Muscle layer of colon (tissue), 2 donors: ENCODE results near the gene RC3H2.
"Not testable (repeated sequence)": the region's sequence is repeated elsewhere in the genome, so short reads cannot be mapped to it uniquely, and the experiment has no call there.

Source experiments
- H3K27ac ChIP-seq: one replicate; pipeline ENCODE4 v1.7.0; 2013; ENCODE audit warnings: low read depth, mild to moderate bottlenecking, low read length, moderate library complexity
- H3K27me3 ChIP-seq, 2 donors: one replicate each; pipeline ENCODE4 v1.7.0; 2013; ENCODE audit warnings: low read length in 2 of 2, mild to moderate bottlenecking in 2 of 2; ENCODE audit not compliant: insufficient read depth in 2 of 2, control insufficient read depth in 1 of 2
- H3K36me3 ChIP-seq: one replicate; pipeline ENCODE4 v1.7.0; 2013; ENCODE audit warnings: mild to moderate bottlenecking, low read length; ENCODE audit not compliant: insufficient read depth
- H3K4me1 ChIP-seq: one replicate; pipeline ENCODE4 v1.7.0; 2013; ENCODE audit warnings: mild to moderate bottlenecking, low read length; ENCODE audit not compliant: insufficient read depth
- H3K4me3 ChIP-seq, 2 donors: one replicate each; pipeline ENCODE4 v1.7.0; 2013; ENCODE audit warnings: low read length in 2 of 2, low read depth in 1 of 2, mild to moderate bottlenecking in 1 of 2, moderate library complexity in 1 of 2
- H3K9ac ChIP-seq: one replicate; pipeline ENCODE4 v1.7.0; 2013; ENCODE audit warnings: low read length
- H3K9me3 ChIP-seq: one replicate; pipeline ENCODE4 v1.7.0; 2013; ENCODE audit warnings: mild to moderate bottlenecking, low read length
- donor health status: abdominal sarcoma.
- donor health status: Adenocarcinoma of cecum.

Gene RC3H2

DNA sequence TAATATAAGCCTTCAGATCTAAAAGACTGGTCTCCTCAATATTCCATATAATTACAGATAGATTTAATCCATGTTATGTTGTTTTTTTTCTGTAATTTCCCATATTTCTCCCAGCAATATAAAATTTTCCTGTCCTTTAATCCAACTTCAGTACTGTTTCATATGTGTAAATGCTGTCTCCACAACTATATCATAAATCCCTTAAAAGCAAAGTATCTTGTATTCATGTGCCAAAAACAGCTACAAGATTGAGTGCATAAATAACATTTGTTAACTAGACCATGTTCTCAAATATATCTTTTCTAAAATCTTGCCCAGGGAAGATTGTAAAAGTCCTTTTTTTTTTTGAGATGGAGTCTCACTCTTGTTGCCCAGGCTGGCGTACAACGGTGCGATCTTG, 41.8 kb downstream of the RC3H2 start:
- Histone ChIP-seq H3K36me3 (peaks cover 11% of the 10 kb centered on the region), H3K9ac (no peak overlapping the region), H3K9me3 (no peaks in the 10 kb centered on the region), H3K4me3 (no peak overlapping the region), H3K27ac (no peak overlapping the region), H3K27me3 (no peaks in the 10 kb centered on the region), H3K4me1 (no peaks in the 10 kb centered on the region)

DNA sequence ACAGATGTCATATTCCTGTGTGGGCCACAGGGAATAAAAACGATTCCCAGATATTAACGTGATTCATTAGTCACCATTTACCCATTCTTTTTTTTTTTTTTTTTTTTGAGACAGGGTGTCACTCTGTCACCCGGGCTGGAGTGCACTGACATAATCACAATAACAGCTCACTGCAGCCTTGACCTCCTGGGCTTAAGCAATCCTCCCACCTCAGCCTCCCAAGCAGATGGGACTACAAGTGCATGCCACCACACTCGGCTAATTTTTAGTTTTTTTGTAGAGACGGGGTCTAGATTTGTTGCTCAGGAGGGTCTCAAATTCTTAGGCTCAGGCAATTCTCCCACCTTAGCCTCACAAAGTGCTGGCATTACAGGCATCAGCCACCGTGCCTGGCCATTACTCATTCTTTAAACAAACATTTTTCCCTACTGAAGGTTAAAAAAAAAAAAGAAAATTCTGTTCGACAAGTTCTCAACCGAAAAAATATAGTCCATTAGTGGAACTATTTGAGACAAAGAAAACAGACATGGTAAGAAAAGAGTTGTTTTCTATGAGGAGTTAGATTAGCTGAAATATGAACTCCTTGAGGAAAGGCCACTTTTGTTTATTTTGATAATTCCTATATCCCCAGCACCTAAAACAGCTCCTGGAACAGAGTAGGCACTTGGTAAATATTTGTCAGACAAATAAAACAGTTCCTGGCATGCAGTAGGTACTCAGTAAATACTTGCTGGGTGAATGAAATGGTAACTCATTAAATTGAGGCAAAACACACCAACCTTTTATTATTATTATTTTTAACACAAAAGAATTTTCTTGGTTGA, 44.6 kb downstream of the RC3H2 start:
- no peak overlapping the region for H3K9ac ChIP-seq
- H3K4me3 ChIP-seq = no peak overlapping the region
- H3K36me3 ChIP-seq = peaks cover 37% of the 10 kb centered on the region
- no peaks in the 10 kb centered on the region for H3K9me3 ChIP-seq
- H3K27ac ChIP-seq = no peak overlapping the region
- no peaks in the 10 kb centered on the region for H3K27me3 ChIP-seq
- H3K4me1 ChIP-seq = no peaks in the 10 kb centered on the region

DNA sequence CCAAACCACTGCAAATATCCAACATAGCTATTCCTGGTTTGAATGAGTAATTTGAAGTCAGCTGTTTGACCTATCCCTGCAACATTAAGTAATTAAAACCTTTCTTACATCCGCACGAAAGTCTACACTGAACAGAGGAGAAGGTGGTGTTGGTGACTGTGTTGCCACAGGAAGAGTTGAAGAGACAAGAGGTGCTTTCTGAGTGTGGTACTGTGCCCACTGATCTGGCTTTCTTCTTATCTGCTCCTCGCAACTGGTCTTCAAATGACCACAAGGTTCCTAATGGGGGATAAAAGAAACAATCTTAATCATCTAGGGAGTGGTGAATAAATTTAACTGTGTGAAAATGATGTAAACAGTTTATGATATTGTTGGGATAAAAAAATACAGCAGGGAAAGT, 47.3 kb downstream of the RC3H2 start:
- no peaks in the 10 kb centered on the region for H3K9me3 ChIP-seq
- no peak overlapping the region for H3K4me3 ChIP-seq
- peaks cover 56% of the 10 kb centered on the region for H3K36me3 ChIP-seq
- H3K27me3 ChIP-seq = no peaks in the 10 kb centered on the region
- H3K9ac ChIP-seq = no peak overlapping the region
- no peak overlapping the region for H3K27ac ChIP-seq
- H3K4me1 ChIP-seq = no peaks in the 10 kb centered on the region

DNA sequence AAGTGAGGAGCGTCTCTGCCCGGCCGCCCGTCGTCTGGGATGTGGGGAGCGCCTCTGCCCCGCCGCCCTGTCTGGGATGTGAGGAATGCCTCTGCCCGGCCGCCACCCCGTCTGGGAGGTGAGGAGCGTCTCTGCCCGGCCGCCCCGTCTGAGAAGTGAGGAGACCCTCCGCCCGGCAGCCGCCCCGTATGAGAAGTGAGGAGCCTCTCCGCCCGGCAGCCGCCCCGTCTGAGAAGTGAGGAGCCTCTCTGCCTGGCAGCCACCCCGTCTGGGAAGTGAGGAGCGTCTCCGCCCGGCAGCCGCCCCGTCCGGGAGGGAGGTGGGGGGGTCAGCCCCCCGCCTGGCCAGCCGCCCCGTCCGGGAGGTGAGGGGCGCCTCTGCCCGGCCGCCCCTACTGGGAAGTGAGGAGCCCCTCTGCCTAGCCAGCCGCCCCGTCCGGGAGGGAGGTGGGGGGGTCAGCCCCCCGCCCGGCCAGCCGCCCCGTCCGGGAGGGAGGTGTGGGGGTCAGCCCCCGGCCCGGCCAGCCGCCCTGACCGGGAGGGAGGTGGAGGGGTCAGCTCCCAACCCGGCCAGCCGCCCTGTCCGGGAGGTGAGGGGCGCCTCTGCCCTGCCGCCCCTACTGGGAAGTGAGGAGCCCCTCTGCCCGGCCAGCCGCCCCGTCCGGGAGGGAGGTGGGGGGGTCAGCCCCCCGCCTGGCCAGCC, 52.9 kb downstream of the RC3H2 start:
- H3K36me3 ChIP-seq = peaks cover 55% of the 10 kb centered on the region
- not testable (repeated sequence) for H3K9me3 ChIP-seq, H3K9ac ChIP-seq, H3K27me3 ChIP-seq, H3K4me1 ChIP-seq, H3K27ac ChIP-seq, H3K4me3 ChIP-seq

DNA sequence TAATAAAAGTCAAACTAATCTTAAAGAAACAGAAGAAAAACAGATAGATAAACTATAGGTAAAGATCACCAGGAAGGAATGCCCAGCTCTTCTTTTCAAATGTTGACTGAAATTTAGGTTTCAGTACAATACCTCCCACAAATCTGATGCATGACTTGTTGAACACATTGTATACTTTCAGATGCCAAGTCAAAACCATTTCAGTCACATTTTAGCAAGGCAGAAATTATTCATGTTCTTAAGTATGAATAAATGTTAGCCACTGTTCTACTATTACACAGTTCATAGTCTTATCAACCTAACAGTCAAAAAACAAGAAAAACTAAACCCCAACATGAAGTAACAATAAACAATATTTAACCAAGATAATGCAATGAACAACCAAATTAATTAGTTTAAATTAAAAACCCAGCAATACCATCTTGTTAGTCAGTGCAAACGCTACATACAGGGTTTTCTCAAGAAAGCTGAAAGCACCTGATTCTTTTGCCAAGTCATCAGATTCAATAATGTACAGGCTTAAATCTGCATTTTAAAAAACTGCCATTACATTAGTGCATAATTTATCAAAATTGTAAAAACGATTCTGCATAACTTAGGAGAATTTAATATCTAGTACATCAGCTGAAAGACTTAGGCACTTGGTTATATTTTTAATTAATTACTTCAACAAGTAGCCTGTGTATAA, 56.8 kb downstream of the RC3H2 start:
- H3K27me3 ChIP-seq = no peaks in the 10 kb centered on the region
- H3K4me3 ChIP-seq = no peak overlapping the region
- no peak overlapping the region for H3K9ac ChIP-seq
- H3K4me1 ChIP-seq = no peaks in the 10 kb centered on the region
- H3K9me3 ChIP-seq = no peaks in the 10 kb centered on the region
- H3K36me3 ChIP-seq = peaks cover 28% of the 10 kb centered on the region
- H3K27ac ChIP-seq = no peak overlapping the region

DNA sequence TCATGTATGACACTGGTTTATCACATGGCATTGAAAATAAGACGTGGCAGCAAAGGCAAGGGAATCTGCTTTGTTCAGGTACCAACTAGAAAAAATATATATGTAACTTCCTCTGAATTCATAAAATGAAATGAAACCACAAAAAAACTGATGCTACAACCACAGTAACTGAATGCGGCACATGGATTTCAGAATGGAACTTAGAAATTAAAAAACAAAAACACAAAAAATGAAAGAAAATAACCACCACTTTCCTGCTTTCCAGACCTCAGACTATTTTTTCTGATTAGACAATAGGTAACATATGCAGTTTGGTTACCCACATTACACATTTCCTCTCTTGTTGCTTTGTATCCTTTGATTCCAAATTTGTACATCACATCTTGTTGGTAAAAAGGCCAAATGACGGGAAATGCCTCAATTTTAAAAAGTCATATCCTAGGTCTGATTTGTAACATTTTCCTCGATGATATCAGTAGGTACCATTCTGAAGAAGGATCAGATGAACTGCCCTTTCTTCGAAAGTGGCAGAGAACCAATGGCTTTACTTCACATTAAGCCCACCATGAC, 58.7 kb downstream of the RC3H2 start:
- Histone ChIP-seq H3K27me3 (no peaks in the 10 kb centered on the region), H3K9ac (no peak overlapping the region), H3K36me3 (peaks cover 27% of the 10 kb centered on the region), H3K4me1 (no peaks in the 10 kb centered on the region), H3K9me3 (no peaks in the 10 kb centered on the region), H3K4me3 (no peak overlapping the region), H3K27ac (no peak overlapping the region)

DNA sequence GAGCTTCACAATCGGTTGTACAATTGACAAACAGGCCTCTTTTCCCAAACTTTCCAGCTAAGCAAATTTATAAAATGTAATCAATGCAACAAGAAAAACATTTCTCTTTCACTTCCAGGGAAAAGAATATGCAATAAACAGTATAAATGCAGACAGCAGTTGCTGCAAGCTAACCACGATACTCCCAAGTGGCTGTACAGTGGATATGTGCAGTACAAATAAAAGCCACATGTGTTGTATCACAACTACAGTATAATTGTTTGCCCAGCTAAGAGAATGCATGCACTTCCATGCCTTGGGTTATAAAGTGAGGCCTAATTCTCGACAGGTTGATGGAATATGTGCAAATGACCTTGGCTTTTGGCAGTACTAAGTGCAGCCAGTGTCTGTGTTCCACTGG, 60.0 kb downstream of the RC3H2 start:
- Histone ChIP-seq H3K27ac (no peak overlapping the region), H3K27me3 (no peaks in the 10 kb centered on the region), H3K4me1 (no peaks in the 10 kb centered on the region), H3K9ac (no peak overlapping the region), H3K4me3 (no peak overlapping the region), H3K36me3 (peaks cover 16% of the 10 kb centered on the region), H3K9me3 (no peaks in the 10 kb centered on the region)

DNA sequence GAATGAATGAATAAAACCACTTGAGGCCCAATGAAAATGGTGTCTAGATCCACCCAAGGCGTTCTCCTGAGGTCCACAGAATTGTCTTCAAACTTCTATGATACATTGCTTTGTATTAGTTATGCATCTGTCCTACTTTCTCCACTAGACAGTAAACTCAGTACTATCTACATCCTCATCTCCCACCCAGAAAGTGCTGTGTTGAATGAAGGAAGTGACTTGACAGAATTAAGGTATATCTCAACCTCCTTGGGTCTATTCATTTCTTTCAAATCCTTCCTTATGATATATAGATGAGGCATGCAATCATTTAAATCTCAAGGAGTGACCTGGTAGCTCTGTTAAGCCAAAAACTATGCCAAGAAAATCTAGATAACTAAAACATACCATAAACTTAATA, 61.0 kb downstream of the RC3H2 start:
- H3K27me3 ChIP-seq = no peaks in the 10 kb centered on the region
- no peak overlapping the region for H3K27ac ChIP-seq
- H3K36me3 ChIP-seq = peaks cover 13% of the 10 kb centered on the region
- H3K9me3 ChIP-seq = no peaks in the 10 kb centered on the region
- H3K4me1 ChIP-seq = no peaks in the 10 kb centered on the region
- no peak overlapping the region for H3K4me3 ChIP-seq
- H3K9ac ChIP-seq = no peak overlapping the region

DNA sequence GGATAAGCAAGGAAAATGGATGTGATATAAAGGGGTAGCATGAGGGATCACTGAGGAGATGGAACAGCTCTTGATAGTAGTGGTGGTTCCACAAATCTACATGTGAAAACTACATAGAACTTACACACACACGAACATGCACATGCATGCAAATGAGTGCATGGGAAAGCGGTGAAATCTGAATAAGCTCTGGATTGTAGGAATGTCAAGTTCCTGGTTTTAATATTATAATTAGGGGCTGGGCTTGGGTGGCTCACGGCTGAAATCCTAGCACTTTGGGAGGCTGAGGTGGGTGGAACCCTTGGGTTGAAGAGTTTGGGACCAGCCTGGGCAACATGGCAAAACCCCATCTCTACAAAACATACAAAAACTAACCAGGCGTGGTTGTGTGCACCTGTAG, 63.7 kb downstream of the RC3H2 start:
- Histone ChIP-seq H3K4me3 (no peak overlapping the region), H3K9ac (no peak overlapping the region), H3K36me3 (peaks cover 5% of the 10 kb centered on the region), H3K9me3 (no peaks in the 10 kb centered on the region), H3K27me3 (no peaks in the 10 kb centered on the region), H3K4me1 (no peaks in the 10 kb centered on the region), H3K27ac (no peak overlapping the region)

DNA sequence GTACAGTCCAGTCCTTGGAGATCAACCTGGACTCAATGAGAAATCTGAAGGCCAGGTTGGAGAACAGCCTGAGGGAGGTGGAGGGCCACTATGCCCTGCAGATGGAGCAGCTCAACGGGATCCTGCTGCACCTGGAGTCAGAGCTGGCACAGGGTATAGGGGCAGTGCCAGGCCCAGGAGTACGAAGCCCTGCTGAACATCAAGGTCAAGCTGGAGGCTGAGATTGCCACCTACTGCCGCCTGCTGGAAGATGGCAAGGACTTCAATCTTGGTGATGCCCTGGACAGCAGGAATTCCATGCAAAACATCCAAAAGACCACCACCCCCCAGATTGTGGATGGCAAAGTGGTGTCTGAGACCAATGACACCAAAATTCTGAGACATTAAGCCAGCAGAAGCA, 66.7 kb downstream of the RC3H2 start:
- not testable (repeated sequence) for H3K4me1 ChIP-seq, H3K9me3 ChIP-seq, H3K27ac ChIP-seq, H3K36me3 ChIP-seq, H3K27me3 ChIP-seq, H3K4me3 ChIP-seq, H3K9ac ChIP-seq

DNA sequence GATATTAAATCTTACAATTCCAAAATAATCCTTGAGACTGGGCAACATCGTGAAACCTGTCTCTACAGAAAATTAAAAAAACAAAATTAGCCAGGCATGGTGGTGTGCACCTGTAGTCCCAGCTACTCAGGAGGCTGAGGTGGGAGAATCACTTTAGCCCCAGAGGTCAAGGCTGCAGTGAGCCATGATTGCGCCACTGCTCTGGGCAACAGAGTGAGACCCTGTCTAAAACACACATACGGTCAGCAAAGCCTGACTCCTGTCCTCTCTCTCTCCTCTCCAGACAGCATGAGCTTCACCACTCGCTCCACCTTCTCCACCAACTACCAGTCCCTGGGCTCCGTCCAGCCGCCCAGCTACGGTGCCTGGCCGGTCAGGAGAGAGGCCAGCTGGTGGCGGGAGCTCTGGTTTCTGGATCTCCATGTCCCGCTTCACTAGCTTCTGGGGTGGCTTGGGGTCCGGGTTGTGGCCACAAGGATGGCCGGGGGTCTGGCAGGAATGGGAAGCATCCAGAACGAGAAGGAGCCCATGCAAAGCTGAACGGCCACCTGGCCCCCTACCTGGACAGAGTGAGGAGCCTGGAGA, 67.8 kb downstream of the RC3H2 start:
- no peaks in the 10 kb centered on the region for H3K9me3 ChIP-seq
- H3K36me3 ChIP-seq = no peaks in the 10 kb centered on the region
- no peak overlapping the region for H3K9ac ChIP-seq
- H3K4me1 ChIP-seq = no peaks in the 10 kb centered on the region
- no peak overlapping the region for H3K27ac ChIP-seq
- no peak overlapping the region for H3K4me3 ChIP-seq
- H3K27me3 ChIP-seq = no peaks in the 10 kb centered on the region
